HG03175 (cell line): ENCODE measurements around the gene GBF1.

ENCODE experiments used
- ATAC-seq: cut with Tn5 transposase; IDR thresholded peaks from one replicate; pipeline ENCODE4 v1.9.1; 2021; ENCODE audit warnings: mild to moderate bottlenecking, moderate library complexity; ENCODE audit not compliant: unreplicated experiment

Gene GBF1

GRCh38 chr10:102341038-102341688, 95.8 kb downstream of the GBF1 start:
- no peak for ATAC-seq

GRCh38 chr10:102342458-102342857, 97.1 kb downstream of the GBF1 start:
- no peak for ATAC-seq

- ATAC-seq, result no peak
Observed at GRCh38 chr10:102342958-102343357, 97.6 kb downstream of the GBF1 start.

GRCh38 chr10:102344067-102344466, 98.7 kb downstream of the GBF1 start:
- no peak for ATAC-seq

GRCh38 chr10:102347236-102347828, 102.0 kb downstream of the GBF1 start:
- ATAC-seq, result no peak

GRCh38 chr10:102352066-102352715, 106.9 kb downstream of the GBF1 start:
- no peak for ATAC-seq

GRCh38 chr10:102354451-102354850, 109.1 kb downstream of the GBF1 start:
- no peak for ATAC-seq

GRCh38 chr10:102358712-102359382, 113.5 kb downstream of the GBF1 start:
- ATAC-seq, result no peak

- no peak for ATAC-seq
Observed at GRCh38 chr10:102367441-102367840, 122.1 kb downstream of the GBF1 start.

GRCh38 chr10:102368077-102368476, 122.7 kb downstream of the GBF1 start:
- no peak for ATAC-seq

- ATAC-seq, result no peak
Observed at GRCh38 chr10:102371295-102371694, 126.0 kb downstream of the GBF1 start.

GRCh38 chr10:102375250-102375649, 129.9 kb downstream of the GBF1 start:
- no peak for ATAC-seq

GRCh38 chr10:102375867-102376266, 130.5 kb downstream of the GBF1 start:
- no peak for ATAC-seq

- ATAC-seq, result no peak
Observed at GRCh38 chr10:102376901-102377300, 131.6 kb downstream of the GBF1 start.

- no peak for ATAC-seq
Observed at GRCh38 chr10:102379383-102379782, 134.1 kb downstream of the GBF1 start.

- ATAC-seq, result no peak
Observed at GRCh38 chr10:102381983-102382382, 136.7 kb downstream of the GBF1 start.

GRCh38 chr10:102382871-102383270, 137.5 kb downstream of the GBF1 start:
- ATAC-seq, result no peak

GRCh38 chr10:102384053-102384452, 138.7 kb downstream of the GBF1 start:
- no peak for ATAC-seq

GRCh38 chr10:102384606-102385429, 139.5 kb downstream of the GBF1 start:
- no peak for ATAC-seq

GRCh38 chr10:102389894-102390293, 144.6 kb downstream of the GBF1 start:
- ATAC-seq, result no peak

- no peak for ATAC-seq
Observed at GRCh38 chr10:102392306-102392705, 147.0 kb downstream of the GBF1 start.
